ENCODE measurements around the gene CRCP.
"Not testable (repeated sequence)": the region's sequence is repeated elsewhere in the genome, so short reads cannot be mapped to it uniquely, and the experiment has no call there.

The CRCP gene

GRCh38 chr7:66146701-66147100 is 32.1 kb downstream of the CRCP start:
- DNase-seq (ENCODE audit: low spot score), result no peak
- in situ Hi-C loops (cut with MboI; ENCODE audit: low sequenced_read_pairs, unreplicated experiment), result no loop called here

GRCh38 chr7:66147657-66148056 is 33.0 kb downstream of the CRCP start:
- DNase-seq (ENCODE audit: low spot score); in situ Hi-C loops (cut with MboI; ENCODE audit: low sequenced_read_pairs, unreplicated experiment): not testable (repeated sequence)

More at GRCh38 chr7:66146701-66147100, 32.1 kb downstream of the CRCP start:
- TF ChIP-seq CTCF (IDR thresholded peaks at IDR 0.05; ENCODE audit: borderline replicate concordance, control extremely low read depth, extremely low read depth, insufficient read depth, missing control alignments), result no peak

- TF ChIP-seq CTCF (IDR thresholded peaks at IDR 0.05; ENCODE audit: borderline replicate concordance, control extremely low read depth, extremely low read depth, insufficient read depth, missing control alignments), result no peak
- in situ Hi-C loops (cut with MboI; ENCODE audit: low sequenced_read_pairs, unreplicated experiment), result no loop called here
- DNase-seq (ENCODE audit: low spot score), result no peak
Observed at GRCh38 chr7:66150471-66150870, 35.8 kb downstream of the CRCP start.

- TF ChIP-seq CTCF (IDR thresholded peaks at IDR 0.05; ENCODE audit: borderline replicate concordance, control extremely low read depth, extremely low read depth, insufficient read depth, missing control alignments), result no peak
- in situ Hi-C loops (cut with MboI; ENCODE audit: low sequenced_read_pairs, unreplicated experiment), result no loop called here
- no peak for DNase-seq (ENCODE audit: low spot score)
Observed at GRCh38 chr7:66152371-66153191, 37.9 kb downstream of the CRCP start.

- TF ChIP-seq CTCF (IDR thresholded peaks at IDR 0.05; ENCODE audit: borderline replicate concordance, control extremely low read depth, extremely low read depth, insufficient read depth, missing control alignments), result no peak
- DNase-seq (ENCODE audit: low spot score), result no peak
- in situ Hi-C loops (cut with MboI; ENCODE audit: low sequenced_read_pairs, unreplicated experiment), result no loop called here
Observed at GRCh38 chr7:66153691-66154090, 39.0 kb downstream of the CRCP start.

- in situ Hi-C loops (cut with MboI; ENCODE audit: low sequenced_read_pairs, unreplicated experiment); DNase-seq (ENCODE audit: low spot score): not testable (repeated sequence)
Observed at GRCh38 chr7:66156035-66156434, 41.4 kb downstream of the CRCP start.

- in situ Hi-C loops (cut with MboI; ENCODE audit: low sequenced_read_pairs, unreplicated experiment), result no loop called here
- DNase-seq (ENCODE audit: low spot score), result no peak
- no peak for TF ChIP-seq CTCF (IDR thresholded peaks at IDR 0.05; ENCODE audit: borderline replicate concordance, control extremely low read depth, extremely low read depth, insufficient read depth, missing control alignments)
Observed at GRCh38 chr7:66157060-66157459, 42.4 kb downstream of the CRCP start.

Measured in GM13976 (cell line).